ENCODE results near the gene HDAC7.

HDAC7 gene

DNA sequence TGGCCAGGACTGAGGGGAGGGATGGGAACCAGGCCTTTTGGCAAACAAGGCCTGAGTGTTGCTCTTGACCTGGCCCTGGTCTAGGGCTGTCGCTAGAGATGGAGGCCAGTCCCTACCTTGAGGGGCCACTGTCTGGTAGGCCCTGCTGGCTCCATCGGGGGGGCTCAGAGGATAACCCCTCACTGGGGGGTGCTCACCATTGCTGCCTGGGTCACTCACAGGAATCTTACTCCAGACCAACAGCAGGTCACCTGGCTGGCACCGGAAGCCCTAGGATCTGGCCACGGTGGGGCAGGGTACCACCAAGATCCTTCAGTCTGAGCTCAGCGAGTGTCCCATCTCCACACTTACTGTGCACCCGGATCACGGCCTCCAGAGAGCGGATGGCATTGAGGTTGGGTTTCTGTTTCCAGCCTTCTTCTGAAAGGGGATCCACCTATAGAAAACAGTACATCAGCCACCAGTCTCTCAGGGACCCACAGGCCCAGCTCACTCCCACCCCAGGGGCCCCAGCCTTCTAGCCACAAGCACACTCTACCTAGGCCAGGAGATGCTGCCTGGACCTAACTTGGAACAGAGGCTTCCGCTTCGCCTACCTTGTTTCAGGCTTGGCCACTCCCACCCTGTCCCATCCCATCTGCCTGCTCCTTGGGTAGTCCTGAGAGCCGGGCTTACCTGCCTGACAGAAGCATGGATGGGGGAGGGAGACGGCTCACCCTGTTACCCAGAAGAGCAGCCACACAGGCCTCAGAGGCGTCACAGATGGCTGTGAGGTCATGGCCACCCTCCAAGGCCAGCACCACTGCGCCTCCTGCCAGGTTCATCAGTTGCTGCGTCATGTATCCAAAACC lies 34.4 kb downstream of the HDAC7 start:
- H3K36me3 ChIP-seq (ENCODE audit: control insufficient read depth, insufficient read depth, low read length): no peaks in the 10 kb centered on the region
- H3K4me3 ChIP-seq (ENCODE audit: low read depth, low read length): no peak overlapping the region
- H3K27ac ChIP-seq: no peak overlapping the region
- H3K27me3 ChIP-seq (ENCODE audit: control insufficient read depth, insufficient read depth, low read length): no peaks in the 10 kb centered on the region
- H3K4me2 ChIP-seq (ENCODE audit: low read length): no peak overlapping the region
- H3K79me2 ChIP-seq: peaks cover 3% of the 10 kb centered on the region
- no peak overlapping the region for H2AFZ ChIP-seq
- peaks cover 16% of the 10 kb centered on the region for H3K4me1 ChIP-seq
- H3K9ac ChIP-seq: no peak overlapping the region
- H3K9me3 ChIP-seq (ENCODE audit: control insufficient read depth, low read length): no peaks in the 10 kb centered on the region
- TF ChIP-seq, protein P1, sequence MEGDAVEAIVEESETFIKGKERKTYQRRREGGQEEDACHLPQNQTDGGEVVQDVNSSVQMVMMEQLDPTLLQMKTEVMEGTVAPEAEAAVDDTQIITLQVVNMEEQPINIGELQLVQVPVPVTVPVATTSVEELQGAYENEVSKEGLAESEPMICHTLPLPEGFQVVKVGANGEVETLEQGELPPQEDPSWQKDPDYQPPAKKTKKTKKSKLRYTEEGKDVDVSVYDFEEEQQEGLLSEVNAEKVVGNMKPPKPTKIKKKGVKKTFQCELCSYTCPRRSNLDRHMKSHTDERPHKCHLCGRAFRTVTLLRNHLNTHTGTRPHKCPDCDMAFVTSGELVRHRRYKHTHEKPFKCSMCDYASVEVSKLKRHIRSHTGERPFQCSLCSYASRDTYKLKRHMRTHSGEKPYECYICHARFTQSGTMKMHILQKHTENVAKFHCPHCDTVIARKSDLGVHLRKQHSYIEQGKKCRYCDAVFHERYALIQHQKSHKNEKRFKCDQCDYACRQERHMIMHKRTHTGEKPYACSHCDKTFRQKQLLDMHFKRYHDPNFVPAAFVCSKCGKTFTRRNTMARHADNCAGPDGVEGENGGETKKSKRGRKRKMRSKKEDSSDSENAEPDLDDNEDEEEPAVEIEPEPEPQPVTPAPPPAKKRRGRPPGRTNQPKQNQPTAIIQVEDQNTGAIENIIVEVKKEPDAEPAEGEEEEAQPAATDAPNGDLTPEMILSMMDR (IDR thresholded peaks at IDR 0.05): no peak

DNA sequence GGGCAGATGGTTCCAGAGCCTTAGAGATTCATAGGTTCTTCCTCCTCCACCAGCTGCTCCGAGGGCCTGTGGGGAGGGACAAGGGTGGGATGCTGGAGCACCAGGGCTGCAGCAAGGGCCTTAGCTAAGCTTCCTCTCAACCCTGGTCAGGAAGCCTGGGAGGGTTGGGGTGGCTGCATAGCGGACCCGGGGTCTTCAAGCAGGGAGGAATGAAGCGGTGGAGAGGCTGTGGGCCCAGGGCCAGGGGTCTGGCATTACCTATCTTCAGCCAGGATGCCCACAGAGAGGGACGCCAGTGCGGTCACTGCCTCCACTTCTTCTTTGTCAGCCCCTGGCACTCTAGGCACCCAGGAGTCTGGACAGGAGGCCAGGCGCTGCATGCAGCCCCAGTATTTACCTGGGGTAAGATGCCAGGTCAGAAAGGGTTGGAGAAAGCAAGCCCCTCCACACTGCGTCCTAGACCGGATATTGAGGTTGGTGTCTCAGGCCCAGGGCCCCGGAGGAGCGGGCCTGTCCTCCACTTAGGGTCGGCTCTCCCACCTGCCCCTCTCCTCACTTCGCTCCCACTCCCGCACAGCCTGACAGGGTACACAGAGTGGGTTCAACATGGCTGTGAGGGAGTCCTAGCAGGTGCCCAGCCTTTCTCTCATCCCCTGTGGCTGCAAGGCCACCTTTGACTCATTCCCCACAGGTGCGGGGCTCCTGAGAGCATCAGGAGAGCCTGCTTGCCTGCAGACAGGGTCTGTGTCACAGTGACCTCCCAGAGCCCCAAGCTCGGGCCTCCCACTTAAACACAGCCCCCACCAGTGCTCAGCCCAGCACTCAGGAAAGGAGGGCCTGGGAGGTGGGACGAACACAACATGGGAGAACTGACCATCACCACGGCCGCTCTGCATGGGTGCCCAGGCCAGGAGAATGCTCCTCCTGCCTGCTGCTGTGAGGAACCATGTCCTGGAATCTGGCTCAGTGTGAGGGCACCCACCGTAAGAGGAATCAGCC lies 35.6 kb downstream of the HDAC7 start:
- H2AFZ ChIP-seq: no peak overlapping the region
- no peaks in the 10 kb centered on the region for H3K9me3 ChIP-seq (ENCODE audit: control insufficient read depth, low read length)
- H3K9ac ChIP-seq: no peak overlapping the region
- TF ChIP-seq, protein P1 (IDR thresholded peaks at IDR 0.05): no peak
- no peaks in the 10 kb centered on the region for H3K36me3 ChIP-seq (ENCODE audit: control insufficient read depth, insufficient read depth, low read length)
- no peak overlapping the region for H3K27ac ChIP-seq
- peaks cover 16% of the 10 kb centered on the region for H3K4me1 ChIP-seq
- H3K4me3 ChIP-seq (ENCODE audit: low read depth, low read length): no peak overlapping the region
- H3K4me2 ChIP-seq (ENCODE audit: low read length): no peak overlapping the region
- no peaks in the 10 kb centered on the region for H3K27me3 ChIP-seq (ENCODE audit: control insufficient read depth, insufficient read depth, low read length)
- peaks cover 7% of the 10 kb centered on the region for H3K79me2 ChIP-seq

DNA sequence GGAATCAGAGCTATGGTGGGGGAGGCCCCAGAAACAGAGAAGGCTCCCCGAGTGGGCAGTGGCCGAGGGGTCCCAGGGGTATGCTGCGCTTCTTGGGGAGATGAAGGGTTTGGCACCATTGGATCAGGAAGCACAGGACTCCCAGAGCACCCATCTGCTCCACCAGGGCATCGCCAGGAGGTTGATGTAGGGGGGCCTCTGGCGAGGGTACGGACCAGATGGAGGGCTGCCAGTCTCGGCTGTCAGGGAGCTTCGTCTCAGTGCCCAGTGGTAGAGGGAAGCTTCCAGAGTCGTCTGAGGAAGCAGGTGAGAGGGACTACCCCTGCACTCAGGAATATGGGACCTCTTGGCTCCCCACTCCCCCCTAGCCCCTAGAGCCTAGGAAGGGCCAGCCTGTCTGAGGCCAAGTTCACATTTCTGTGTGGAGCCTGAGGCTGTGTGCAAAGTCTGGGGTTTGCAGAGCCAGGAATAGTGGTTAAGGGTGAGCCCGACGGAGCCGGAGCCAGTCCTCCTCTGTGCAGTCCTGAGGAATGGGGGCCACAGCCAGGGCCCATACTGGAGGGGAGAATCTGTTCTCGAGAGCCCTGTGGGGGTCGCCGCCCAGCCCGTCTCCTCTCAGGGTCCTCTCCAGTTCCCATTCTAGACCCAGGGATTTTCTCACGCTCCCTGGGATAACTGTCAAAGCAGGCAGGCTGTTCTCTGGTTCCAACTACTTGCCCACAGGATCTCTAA lies 36.5 kb downstream of the HDAC7 start:
- H3K27me3 ChIP-seq (ENCODE audit: control insufficient read depth, insufficient read depth, low read length): no peaks in the 10 kb centered on the region
- H3K79me2 ChIP-seq: peaks cover 7% of the 10 kb centered on the region
- H2AFZ ChIP-seq: no peak overlapping the region
- H3K9ac ChIP-seq: no peak overlapping the region
- no peaks in the 10 kb centered on the region for H3K9me3 ChIP-seq (ENCODE audit: control insufficient read depth, low read length)
- H3K4me1 ChIP-seq: peaks cover 15% of the 10 kb centered on the region
- H3K36me3 ChIP-seq (ENCODE audit: control insufficient read depth, insufficient read depth, low read length): no peaks in the 10 kb centered on the region
- no peak overlapping the region for H3K4me2 ChIP-seq (ENCODE audit: low read length)
- H3K4me3 ChIP-seq (ENCODE audit: low read depth, low read length): no peak overlapping the region
- TF ChIP-seq, protein P1 (IDR thresholded peaks at IDR 0.05): no peak
- H3K27ac ChIP-seq: no peak overlapping the region

DNA sequence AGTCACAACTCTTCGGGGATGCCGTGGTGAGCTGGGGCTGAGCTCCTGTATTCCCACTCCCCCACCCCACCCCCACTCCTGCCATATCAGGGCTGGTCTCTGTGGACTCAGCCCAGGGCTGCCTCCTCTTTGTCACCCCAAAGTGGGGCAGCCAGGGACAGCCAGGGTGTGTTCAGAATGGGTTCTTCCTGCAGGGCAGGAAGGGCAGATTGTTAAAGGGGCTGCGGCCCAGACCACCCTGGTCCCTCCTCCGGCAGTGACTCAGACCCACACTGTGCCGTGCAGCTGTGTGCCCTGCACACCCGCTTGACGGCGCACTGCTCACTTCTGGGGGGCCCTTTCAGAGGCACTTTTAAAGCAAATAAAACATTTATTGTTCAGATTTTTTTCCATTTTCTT lies 37.3 kb downstream of the HDAC7 start:
- H3K9me3 ChIP-seq (ENCODE audit: control insufficient read depth, low read length): no peaks in the 10 kb centered on the region
- H2AFZ ChIP-seq: no peak overlapping the region
- H3K27ac ChIP-seq: no peak overlapping the region
- no peaks in the 10 kb centered on the region for H3K36me3 ChIP-seq (ENCODE audit: control insufficient read depth, insufficient read depth, low read length)
- H3K4me2 ChIP-seq (ENCODE audit: low read length): no peak overlapping the region
- peaks cover 20% of the 10 kb centered on the region for H3K4me1 ChIP-seq
- peaks cover 7% of the 10 kb centered on the region for H3K79me2 ChIP-seq
- no peak overlapping the region for H3K4me3 ChIP-seq (ENCODE audit: low read depth, low read length)
- no peaks in the 10 kb centered on the region for H3K27me3 ChIP-seq (ENCODE audit: control insufficient read depth, insufficient read depth, low read length)
- no peak overlapping the region for H3K9ac ChIP-seq
- TF ChIP-seq, protein P1 (IDR thresholded peaks at IDR 0.05): no peak

Data from parathyroid adenoma (tissue), 2 donors.